HepG2 (cell line): ENCODE data around the gene ACAP3. TPM values are rescaled to one million over a fixed set of nuclear protein-coding genes. Genes with fewer than 3 reads are reported as not detected.

ENCODE experiments used
- BCL6 ChIP-seq: IDR thresholded peaks from 2 replicates; pipeline ENCODE4 v1.6.1; 2016; ENCODE audit warnings: missing genetic modification reagents, missing compliant biosample characterization
- GATAD1 ChIP-seq: IDR thresholded peaks from 2 replicates; pipeline ENCODE4 v1.6.1; 2016; ENCODE audit warnings: missing genetic modification reagents, missing compliant biosample characterization
- IKZF4 ChIP-seq: sonication (generic); formaldehyde crosslinking; IDR thresholded peaks from 2 replicates; pipeline ENCODE4 v1.5.1; 2020; ENCODE audit warnings: borderline replicate concordance, mild to moderate bottlenecking, low read depth, missing genetic modification reagents; ENCODE audit errors: not compliant biosample characterization
- KDM1A ChIP-seq: IDR thresholded peaks from 2 replicates; pipeline ENCODE4 v1.6.1; 2016; ENCODE audit warnings: missing compliant biosample characterization
- MED8 ChIP-seq: sonication (generic); formaldehyde crosslinking; IDR thresholded peaks from 2 replicates; pipeline ENCODE4 v1.8.1; 2023; ENCODE audit warnings: mild to moderate bottlenecking, missing genetic modification reagents; ENCODE audit not compliant: insufficient replicate concordance
- ZFAT ChIP-seq: sonication (generic); formaldehyde crosslinking; conservative IDR thresholded peaks from 2 replicates; pipeline ENCODE4 v1.8.1; 2023; ENCODE audit warnings: missing genetic modification reagents, inconsistent platforms
- ZFY ChIP-seq: sonication (generic); formaldehyde crosslinking; IDR thresholded peaks from 2 replicates; pipeline ENCODE4 v1.4.0; 2020; ENCODE audit warnings: missing genetic modification reagents
- ZNF543 ChIP-seq: sonication (generic); formaldehyde crosslinking; IDR thresholded peaks from 2 replicates; pipeline ENCODE4 v1.4.0; 2020; ENCODE audit warnings: mild to moderate bottlenecking, missing genetic modification reagents
- ZNF552 ChIP-seq: sonication (generic); formaldehyde crosslinking; IDR thresholded peaks from 2 replicates; pipeline ENCODE4 v1.9.0; 2022; ENCODE audit warnings: missing genetic modification reagents, mild to moderate bottlenecking, borderline replicate concordance
- polyA plus RNA-seq, 8 experiments: library from polyadenylated mRNA; depleted of rRNA in 3 of 8; stranded (reverse) in 7 of 8; unstranded in 1 of 8; fragments of >200 nt; fragmentation: Illumina TruSeq in 4 of 8; extraction: Trizol in 4 of 8; gene quantifications; 2 replicates each; pipeline versions ENCODE4 v1.2.1 to v1.2.3, GENCODE V29; 2011 to 2016; ENCODE audit warnings: low read depth in 4 of 8, missing spikeins in 1 of 8, mixed read lengths in 1 of 8; ENCODE audit not compliant: insufficient read depth in 1 of 8
- total RNA-seq, 5 experiments: library from RNA; depleted of rRNA; stranded (reverse); fragments of >200 nt; fragmentation: Illumina TruSeq; extraction: Trizol; gene quantifications; 2 replicates each; pipeline ENCODE4 v1.2.3, GENCODE V29; 2016; ENCODE audit warnings: low read depth in 1 of 5
- TF ChIP-seq, protein P1 (sequence below): sonication (generic); formaldehyde crosslinking; IDR thresholded peaks from 2 replicates; pipeline ENCODE4 v1.4.0; 2020; ENCODE audit warnings: missing genetic modification reagents
- TF ChIP-seq, protein P2 (sequence below): sonication (generic); formaldehyde crosslinking; conservative IDR thresholded peaks from 2 replicates; pipeline ENCODE4 v1.8.1; 2023; ENCODE audit warnings: missing genetic modification reagents
- TF ChIP-seq, protein P3 (sequence below): sonication (generic); formaldehyde crosslinking; IDR thresholded peaks from 2 replicates; pipeline ENCODE4 v1.4.0; 2020; ENCODE audit warnings: missing genetic modification reagents, borderline replicate concordance
- TF ChIP-seq, protein P4 (sequence below): sonication (generic); formaldehyde crosslinking; IDR thresholded peaks from 2 replicates; pipeline ENCODE4 v1.4.0; 2020; ENCODE audit warnings: mild to moderate bottlenecking, missing genetic modification reagents

ACAP3 gene
- total and polyA plus RNA-seq, 2 of the 13 experiments (the other 11 are each of a cell fraction or from before 2014, with no cell fraction given), result 29.4 to 50.8 TPM

DNA sequence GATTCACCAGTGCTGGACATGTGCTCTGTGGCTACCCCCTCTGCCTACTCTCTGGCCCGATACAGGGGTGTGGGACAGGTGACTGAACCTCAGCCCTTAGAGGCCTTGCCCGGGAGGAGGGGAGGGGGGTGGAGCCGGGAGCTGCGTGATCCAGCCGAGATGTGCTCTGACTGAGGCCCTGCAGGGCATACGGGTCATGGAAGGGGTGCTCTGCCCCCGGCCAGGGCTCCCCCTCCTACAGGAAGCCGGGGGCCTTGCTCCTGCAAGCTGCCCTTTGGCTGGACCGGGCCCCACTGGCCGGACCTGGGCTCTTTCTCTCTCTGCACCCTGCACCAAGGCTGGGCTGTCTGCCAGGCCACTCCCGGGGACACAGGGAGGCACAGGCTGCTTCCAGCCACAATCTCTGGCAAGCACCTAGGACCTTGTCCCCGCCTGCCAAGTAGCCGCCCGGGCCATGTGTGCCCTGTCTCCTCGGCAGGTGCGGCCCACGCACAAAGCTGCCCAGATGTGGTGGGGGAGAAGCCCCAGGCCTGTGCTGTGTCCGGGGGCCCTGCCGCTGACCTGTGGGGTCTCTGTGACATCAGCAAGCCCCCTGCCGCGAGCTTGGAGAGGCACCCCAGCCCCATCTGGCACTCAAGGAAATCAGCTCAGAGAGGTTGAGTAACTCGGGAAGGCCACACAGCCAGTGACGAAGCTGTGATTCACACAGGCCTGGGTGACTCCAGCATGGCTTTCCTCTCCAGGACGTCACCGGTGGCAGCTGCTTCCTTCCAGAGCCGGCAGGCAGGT lies 26.0 kb downstream of the ACAP3 start (continued):
- TF ChIP-seq, protein P1, sequence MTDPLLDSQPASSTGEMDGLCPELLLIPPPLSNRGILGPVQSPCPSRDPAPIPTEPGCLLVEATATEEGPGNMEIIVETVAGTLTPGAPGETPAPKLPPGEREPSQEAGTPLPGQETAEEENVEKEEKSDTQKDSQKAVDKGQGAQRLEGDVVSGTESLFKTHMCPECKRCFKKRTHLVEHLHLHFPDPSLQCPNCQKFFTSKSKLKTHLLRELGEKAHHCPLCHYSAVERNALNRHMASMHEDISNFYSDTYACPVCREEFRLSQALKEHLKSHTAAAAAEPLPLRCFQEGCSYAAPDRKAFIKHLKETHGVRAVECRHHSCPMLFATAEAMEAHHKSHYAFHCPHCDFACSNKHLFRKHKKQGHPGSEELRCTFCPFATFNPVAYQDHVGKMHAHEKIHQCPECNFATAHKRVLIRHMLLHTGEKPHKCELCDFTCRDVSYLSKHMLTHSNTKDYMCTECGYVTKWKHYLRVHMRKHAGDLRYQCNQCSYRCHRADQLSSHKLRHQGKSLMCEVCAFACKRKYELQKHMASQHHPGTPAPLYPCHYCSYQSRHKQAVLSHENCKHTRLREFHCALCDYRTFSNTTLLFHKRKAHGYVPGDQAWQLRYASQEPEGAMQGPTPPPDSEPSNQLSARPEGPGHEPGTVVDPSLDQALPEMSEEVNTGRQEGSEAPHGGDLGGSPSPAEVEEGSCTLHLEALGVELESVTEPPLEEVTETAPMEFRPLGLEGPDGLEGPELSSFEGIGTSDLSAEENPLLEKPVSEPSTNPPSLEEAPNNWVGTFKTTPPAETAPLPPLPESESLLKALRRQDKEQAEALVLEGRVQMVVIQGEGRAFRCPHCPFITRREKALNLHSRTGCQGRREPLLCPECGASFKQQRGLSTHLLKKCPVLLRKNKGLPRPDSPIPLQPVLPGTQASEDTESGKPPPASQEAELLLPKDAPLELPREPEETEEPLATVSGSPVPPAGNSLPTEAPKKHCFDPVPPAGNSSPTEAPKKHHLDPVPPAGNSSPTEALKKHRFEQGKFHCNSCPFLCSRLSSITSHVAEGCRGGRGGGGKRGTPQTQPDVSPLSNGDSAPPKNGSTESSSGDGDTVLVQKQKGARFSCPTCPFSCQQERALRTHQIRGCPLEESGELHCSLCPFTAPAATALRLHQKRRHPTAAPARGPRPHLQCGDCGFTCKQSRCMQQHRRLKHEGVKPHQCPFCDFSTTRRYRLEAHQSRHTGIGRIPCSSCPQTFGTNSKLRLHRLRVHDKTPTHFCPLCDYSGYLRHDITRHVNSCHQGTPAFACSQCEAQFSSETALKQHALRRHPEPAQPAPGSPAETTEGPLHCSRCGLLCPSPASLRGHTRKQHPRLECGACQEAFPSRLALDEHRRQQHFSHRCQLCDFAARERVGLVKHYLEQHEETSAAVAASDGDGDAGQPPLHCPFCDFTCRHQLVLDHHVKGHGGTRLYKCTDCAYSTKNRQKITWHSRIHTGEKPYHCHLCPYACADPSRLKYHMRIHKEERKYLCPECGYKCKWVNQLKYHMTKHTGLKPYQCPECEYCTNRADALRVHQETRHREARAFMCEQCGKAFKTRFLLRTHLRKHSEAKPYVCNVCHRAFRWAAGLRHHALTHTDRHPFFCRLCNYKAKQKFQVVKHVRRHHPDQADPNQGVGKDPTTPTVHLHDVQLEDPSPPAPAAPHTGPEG (CRISPR knock-in tag), result no peak
- no peak; the same call in 1 of the 2 replicates for TF ChIP-seq ZNF543 (CRISPR knock-in tag)
- peak; percentile 33; the same call in 1 of the 2 replicates for TF ChIP-seq BCL6 (CRISPR knock-in tag)
- TF ChIP-seq, protein P2, sequence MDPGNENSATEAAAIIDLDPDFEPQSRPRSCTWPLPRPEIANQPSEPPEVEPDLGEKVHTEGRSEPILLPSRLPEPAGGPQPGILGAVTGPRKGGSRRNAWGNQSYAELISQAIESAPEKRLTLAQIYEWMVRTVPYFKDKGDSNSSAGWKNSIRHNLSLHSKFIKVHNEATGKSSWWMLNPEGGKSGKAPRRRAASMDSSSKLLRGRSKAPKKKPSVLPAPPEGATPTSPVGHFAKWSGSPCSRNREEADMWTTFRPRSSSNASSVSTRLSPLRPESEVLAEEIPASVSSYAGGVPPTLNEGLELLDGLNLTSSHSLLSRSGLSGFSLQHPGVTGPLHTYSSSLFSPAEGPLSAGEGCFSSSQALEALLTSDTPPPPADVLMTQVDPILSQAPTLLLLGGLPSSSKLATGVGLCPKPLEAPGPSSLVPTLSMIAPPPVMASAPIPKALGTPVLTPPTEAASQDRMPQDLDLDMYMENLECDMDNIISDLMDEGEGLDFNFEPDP (CRISPR knock-in tag), result 0 out of 2 replicates have a peak, but pooled peaks have one; percentile 32
- TF ChIP-seq MED8 (CRISPR knock-in tag), result peak; percentile 18
- TF ChIP-seq, protein P3, sequence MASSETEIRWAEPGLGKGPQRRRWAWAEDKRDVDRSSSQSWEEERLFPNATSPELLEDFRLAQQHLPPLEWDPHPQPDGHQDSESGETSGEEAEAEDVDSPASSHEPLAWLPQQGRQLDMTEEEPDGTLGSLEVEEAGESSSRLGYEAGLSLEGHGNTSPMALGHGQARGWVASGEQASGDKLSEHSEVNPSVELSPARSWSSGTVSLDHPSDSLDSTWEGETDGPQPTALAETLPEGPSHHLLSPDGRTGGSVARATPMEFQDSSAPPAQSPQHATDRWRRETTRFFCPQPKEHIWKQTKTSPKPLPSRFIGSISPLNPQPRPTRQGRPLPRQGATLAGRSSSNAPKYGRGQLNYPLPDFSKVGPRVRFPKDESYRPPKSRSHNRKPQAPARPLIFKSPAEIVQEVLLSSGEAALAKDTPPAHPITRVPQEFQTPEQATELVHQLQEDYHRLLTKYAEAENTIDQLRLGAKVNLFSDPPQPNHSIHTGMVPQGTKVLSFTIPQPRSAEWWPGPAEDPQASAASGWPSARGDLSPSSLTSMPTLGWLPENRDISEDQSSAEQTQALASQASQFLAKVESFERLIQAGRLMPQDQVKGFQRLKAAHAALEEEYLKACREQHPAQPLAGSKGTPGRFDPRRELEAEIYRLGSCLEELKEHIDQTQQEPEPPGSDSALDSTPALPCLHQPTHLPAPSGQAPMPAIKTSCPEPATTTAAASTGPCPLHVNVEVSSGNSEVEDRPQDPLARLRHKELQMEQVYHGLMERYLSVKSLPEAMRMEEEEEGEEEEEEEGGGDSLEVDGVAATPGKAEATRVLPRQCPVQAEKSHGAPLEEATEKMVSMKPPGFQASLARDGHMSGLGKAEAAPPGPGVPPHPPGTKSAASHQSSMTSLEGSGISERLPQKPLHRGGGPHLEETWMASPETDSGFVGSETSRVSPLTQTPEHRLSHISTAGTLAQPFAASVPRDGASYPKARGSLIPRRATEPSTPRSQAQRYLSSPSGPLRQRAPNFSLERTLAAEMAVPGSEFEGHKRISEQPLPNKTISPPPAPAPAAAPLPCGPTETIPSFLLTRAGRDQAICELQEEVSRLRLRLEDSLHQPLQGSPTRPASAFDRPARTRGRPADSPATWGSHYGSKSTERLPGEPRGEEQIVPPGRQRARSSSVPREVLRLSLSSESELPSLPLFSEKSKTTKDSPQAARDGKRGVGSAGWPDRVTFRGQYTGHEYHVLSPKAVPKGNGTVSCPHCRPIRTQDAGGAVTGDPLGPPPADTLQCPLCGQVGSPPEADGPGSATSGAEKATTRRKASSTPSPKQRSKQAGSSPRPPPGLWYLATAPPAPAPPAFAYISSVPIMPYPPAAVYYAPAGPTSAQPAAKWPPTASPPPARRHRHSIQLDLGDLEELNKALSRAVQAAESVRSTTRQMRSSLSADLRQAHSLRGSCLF (CRISPR knock-in tag), result no peak
- TF ChIP-seq ZFY (CRISPR knock-in tag), result peak; percentile 65
- no peak for TF ChIP-seq IKZF4 (CRISPR knock-in tag)
- no peak for TF ChIP-seq GATAD1 (CRISPR knock-in tag)
- peak; percentile 89 for TF ChIP-seq KDM1A (CRISPR knock-in tag)
- no peak for TF ChIP-seq ZFAT (CRISPR knock-in tag)
- TF ChIP-seq, protein P4, sequence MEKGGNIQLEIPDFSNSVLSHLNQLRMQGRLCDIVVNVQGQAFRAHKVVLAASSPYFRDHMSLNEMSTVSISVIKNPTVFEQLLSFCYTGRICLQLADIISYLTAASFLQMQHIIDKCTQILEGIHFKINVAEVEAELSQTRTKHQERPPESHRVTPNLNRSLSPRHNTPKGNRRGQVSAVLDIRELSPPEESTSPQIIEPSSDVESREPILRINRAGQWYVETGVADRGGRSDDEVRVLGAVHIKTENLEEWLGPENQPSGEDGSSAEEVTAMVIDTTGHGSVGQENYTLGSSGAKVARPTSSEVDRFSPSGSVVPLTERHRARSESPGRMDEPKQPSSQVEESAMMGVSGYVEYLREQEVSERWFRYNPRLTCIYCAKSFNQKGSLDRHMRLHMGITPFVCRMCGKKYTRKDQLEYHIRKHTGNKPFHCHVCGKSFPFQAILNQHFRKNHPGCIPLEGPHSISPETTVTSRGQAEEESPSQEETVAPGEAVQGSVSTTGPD (CRISPR knock-in tag), result peak; percentile 69
- TF ChIP-seq ZNF552 (CRISPR knock-in tag), result peak; percentile 71
